Measurements from ENCODE around the gene FCHO2. TPM values are rescaled to one million over a fixed set of nuclear protein-coding genes. Genes with fewer than 3 reads are reported as not detected.
"Not testable (repeated sequence)": the region's sequence is repeated elsewhere in the genome, so short reads cannot be mapped to it uniquely, and the experiment has no call there.

The FCHO2 gene
- total RNA-seq, 4 donors from 2014 or later, result 38.7 to 57.0 (median 46.5) TPM

DNA sequence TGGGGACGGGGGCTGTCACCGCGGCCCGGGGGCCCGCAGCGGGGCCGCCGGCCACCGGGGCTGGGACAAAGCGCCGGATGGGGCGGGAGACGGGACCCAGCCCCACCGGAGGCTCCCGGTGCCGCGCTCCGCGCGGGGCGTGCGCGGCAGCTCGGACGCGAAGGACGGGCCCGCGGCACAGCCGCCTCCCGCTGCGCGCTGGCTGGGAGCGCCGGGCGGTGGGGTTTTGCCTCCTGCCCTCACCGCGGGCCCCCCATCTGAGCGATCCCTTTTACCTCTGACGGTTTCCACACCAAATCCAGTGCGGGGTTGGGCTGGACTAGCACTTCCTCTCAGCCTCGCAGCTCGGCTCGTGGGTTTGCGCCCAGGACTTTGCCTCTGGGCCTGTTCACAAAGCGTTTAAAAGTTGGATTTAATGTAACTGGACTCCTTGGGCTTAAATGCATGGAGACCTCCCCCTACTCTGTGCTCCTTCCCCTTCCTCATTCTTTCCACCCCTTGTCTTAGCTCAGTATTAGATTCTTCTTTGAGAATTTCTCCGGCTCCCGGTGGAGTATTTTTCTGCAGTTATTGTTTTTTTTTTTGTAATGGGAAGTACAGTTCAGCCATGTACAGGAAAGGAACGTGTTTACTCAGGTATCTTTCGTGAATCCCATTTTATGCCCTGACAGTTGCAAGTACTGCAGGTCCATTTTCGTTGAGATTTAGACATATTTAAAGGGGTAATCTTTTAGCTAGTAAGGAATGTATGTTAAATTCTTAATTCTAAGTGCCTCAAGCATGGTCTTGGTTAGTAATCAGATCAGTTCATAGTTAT is 691 bp downstream of the FCHO2 start:
- peak overlapping the region; percentile 91 to 99 (median 96) for H3K27ac ChIP-seq
- TF ChIP-seq, protein P1, sequence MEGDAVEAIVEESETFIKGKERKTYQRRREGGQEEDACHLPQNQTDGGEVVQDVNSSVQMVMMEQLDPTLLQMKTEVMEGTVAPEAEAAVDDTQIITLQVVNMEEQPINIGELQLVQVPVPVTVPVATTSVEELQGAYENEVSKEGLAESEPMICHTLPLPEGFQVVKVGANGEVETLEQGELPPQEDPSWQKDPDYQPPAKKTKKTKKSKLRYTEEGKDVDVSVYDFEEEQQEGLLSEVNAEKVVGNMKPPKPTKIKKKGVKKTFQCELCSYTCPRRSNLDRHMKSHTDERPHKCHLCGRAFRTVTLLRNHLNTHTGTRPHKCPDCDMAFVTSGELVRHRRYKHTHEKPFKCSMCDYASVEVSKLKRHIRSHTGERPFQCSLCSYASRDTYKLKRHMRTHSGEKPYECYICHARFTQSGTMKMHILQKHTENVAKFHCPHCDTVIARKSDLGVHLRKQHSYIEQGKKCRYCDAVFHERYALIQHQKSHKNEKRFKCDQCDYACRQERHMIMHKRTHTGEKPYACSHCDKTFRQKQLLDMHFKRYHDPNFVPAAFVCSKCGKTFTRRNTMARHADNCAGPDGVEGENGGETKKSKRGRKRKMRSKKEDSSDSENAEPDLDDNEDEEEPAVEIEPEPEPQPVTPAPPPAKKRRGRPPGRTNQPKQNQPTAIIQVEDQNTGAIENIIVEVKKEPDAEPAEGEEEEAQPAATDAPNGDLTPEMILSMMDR (IDR thresholded peaks at IDR 0.05), result no peak
- peak in 1 of 2 donors; percentile 4 for TF ChIP-seq POLR2A (IDR thresholded peaks at IDR 0.05)
- 1% methylated on average over 13 to 25 of the region's 51 CpGs for WGBS, 2 donors
- peak overlapping the region; percentile 43 to 92 (median 81) for H3K4me3 ChIP-seq (replicated peaks in 1 of 3)
- peak; percentile 57 to 60 for DNase-seq
- intact Hi-C loops (cut with DNase I), result no loop called here
- no peaks in the 10 kb centered on the region for H3K27me3 ChIP-seq
- H3K4me1 ChIP-seq, result peaks cover 41 to 51% of the 10 kb centered on the region in 2 donors
- H3K9me3 ChIP-seq, result no peaks in the 10 kb centered on the region
- H3K36me3 ChIP-seq, result no peaks in the 10 kb centered on the region

DNA sequence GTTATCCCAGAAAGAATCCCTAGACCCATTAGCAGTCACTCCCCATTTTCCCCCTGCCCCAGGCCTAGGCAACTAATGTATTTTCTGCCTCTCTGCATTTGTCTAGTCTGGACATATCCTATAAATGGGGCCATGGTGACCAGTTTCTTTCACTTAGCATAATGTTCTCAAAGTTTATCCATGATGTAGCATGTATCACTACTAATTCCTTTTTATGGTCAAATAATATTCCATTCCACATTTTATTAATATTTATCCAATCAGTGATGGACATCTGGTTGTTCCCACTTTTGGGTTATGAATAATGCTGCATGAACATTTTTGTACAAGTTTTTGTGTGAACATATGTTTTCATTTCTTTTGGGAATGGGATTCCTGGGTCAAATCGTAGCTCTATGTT is 1.5 kb downstream of the FCHO2 start:
- WGBS, 2 donors, result 88% methylated on average over 1 of the region's 1 CpG
- H3K36me3 ChIP-seq, result no peaks in the 10 kb centered on the region
- TF ChIP-seq, protein P1 (IDR thresholded peaks at IDR 0.05), result no peak
- no peak for TF ChIP-seq POLR2A (IDR thresholded peaks at IDR 0.05)
- intact Hi-C loops (cut with DNase I), result no loop called here
- H3K27me3 ChIP-seq, result no peaks in the 10 kb centered on the region
- peak overlapping the region in 1 of 3 donors; percentile 92 for H3K4me3 ChIP-seq (replicated peaks in 1 of 3)
- no peak for DNase-seq
- peaks cover 33 to 43% of the 10 kb centered on the region in 2 donors for H3K4me1 ChIP-seq
- H3K9me3 ChIP-seq, result no peaks in the 10 kb centered on the region
- peak overlapping the region in 2 of 3 donors; percentile 96 to 99 for H3K27ac ChIP-seq

DNA sequence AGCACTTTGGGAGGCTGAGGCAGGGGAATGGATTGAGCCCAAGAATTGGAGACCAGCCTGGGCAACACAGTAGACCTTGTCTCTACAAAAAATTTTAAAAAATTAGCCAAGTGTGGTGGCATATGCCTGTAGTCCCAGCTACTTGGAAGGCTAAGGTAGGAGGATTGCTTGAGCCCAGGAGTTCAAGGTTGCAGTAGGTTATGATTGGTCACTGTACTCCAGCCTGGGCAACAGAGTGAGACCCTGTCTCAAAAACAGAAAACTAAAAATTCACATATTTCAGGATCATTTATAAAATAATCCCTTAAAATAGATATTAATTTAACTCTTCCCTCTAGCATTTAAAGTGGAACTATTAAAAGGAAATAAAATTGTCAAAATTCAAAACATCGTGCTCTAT is 3.4 kb downstream of the FCHO2 start:
- intact Hi-C loops (cut with DNase I), result no loop called here

DNA sequence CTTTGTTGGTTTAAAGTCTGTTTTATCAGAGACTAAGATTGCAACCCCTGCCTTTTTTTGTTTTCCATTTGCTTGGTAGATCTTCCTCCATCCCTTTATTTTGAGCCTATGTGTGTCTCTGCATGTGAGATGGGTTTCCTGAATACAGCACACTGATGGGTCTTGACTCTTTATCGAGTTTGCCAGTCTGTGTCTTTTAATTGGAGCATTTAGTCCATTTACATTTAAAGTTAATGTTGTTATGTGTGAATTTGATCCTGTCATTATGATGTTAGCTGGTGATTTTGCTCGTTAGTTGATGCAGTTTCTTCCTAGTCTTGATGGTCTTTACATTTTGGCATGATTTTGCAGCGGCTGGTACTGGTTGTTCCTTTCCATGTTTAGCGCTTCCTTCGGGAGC is 18.6 kb downstream of the FCHO2 start:
- H3K4me3 ChIP-seq (replicated peaks in 1 of 3); H3K9me3 ChIP-seq; H3K4me1 ChIP-seq; H3K27ac ChIP-seq; DNase-seq; intact Hi-C loops (cut with DNase I); H3K36me3 ChIP-seq; H3K27me3 ChIP-seq: not testable (repeated sequence)
- WGBS, 2 donors, result 100% methylated on average over 3 to 5 of the region's 5 CpGs

More for the DNA sequence above, 3.4 kb downstream of the FCHO2 start:
- H3K4me3 ChIP-seq (replicated peaks in 1 of 3), result no peak overlapping the region
- H3K4me1 ChIP-seq, result peaks cover 18 to 28% of the 10 kb centered on the region in 2 donors
- no peaks in the 10 kb centered on the region for H3K36me3 ChIP-seq
- no peaks in the 10 kb centered on the region for H3K9me3 ChIP-seq
- 95 to 98% methylated on average over 1 of the region's 1 CpG for WGBS, 2 donors
- H3K27ac ChIP-seq, result no peak overlapping the region
- DNase-seq, result no peak
- no peaks in the 10 kb centered on the region for H3K27me3 ChIP-seq
- TF ChIP-seq, protein P1 (IDR thresholded peaks at IDR 0.05), result no peak
- TF ChIP-seq POLR2A (IDR thresholded peaks at IDR 0.05), result no peak

DNA sequence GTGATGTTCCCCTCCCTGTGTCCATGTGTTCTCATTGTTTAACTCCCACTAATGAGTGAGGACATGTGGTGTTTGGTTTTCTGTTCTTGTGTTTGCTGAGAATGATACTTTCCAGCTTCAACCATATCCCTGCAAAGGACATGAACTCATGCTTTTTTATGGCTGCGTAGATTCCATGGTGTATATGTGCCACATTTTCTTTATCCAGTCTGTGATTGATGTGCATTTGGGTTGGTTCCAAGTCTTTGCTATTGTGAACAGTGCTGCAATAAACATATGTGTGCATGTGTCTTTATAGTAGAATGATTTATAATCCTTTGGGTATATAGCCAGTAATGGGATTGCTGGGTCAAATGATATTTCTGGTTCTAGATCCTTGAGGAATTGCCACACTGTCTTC is 21.0 kb downstream of the FCHO2 start:
- DNase-seq; intact Hi-C loops (cut with DNase I); H3K36me3 ChIP-seq; H3K27ac ChIP-seq; H3K4me1 ChIP-seq; H3K4me3 ChIP-seq (replicated peaks in 1 of 3); H3K27me3 ChIP-seq; H3K9me3 ChIP-seq: not testable (repeated sequence)
- WGBS, 2 donors, result 100% methylated on average over 1 of the region's 1 CpG

DNA sequence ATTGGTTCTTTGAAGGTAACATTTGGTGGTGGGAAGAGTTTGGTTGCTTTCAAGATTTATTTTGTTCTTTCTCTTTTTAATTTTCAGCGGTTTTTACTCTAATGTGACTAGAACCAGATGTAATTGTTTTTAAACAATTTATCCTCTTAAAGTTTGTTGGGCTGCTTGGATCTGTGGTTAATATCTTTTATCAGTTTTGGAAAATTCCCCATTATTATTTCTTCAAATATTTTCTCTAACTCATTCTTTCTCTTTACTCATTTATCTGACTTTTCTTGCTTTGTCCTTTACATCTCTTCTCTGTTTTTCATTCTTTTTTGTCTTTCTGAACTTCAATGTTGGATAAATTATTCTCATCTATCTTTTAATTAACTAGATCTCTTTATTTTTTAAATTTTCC is 29.9 kb downstream of the FCHO2 start:
- no peaks in the 10 kb centered on the region for H3K27me3 ChIP-seq
- no peak overlapping the region for H3K27ac ChIP-seq
- WGBS, 2 donors, result 94 to 96% methylated on average over 1 of the region's 1 CpG
- H3K4me1 ChIP-seq, result peaks cover 0 to 4% of the 10 kb centered on the region in 2 donors
- DNase-seq, result no peak
- intact Hi-C loops (cut with DNase I), result no loop called here
- TF ChIP-seq, protein P1 (IDR thresholded peaks at IDR 0.05), result no peak
- no peaks in the 10 kb centered on the region for H3K9me3 ChIP-seq
- H3K4me3 ChIP-seq (replicated peaks in 1 of 3), result no peak overlapping the region
- peaks cover 0 to under 1% of the 10 kb centered on the region in 2 donors for H3K36me3 ChIP-seq

Data from thyroid gland (tissue), 4 donors.